Heart right ventricle (tissue), 16 donors: ENCODE data around the gene ZNF488. TPM values are rescaled to one million over a fixed set of nuclear protein-coding genes. Genes with fewer than 3 reads are reported as not detected.

Experiments used
- ATAC-seq, 8 donors: fragments of 200-7000 bp; cut with Tn5 transposase; one replicate each; pipeline ENCODE4 v1.9.1; 2020; ENCODE audit warnings: mild to moderate bottlenecking in 8 of 8, moderate library complexity in 8 of 8, moderate number of reproducible peaks in 1 of 8
- DNase-seq, 2 donors: peaks; one replicate each; pipeline ENCODE4 v3.0.0-alpha.2; 2020
- H3K27ac ChIP-seq, 10 donors: fragments of 200-600 bp; sonication (generic) in 2 of 10; one replicate each; pipeline versions ENCODE4 v1.5.0 to v1.8.0; 2020 to 2022; ENCODE audit warnings: mild to moderate bottlenecking in 3 of 10
- H3K27me3 ChIP-seq, 7 donors: fragments of 200-600 bp; one replicate each; pipeline ENCODE4 v1.8.0; 2021 to 2022; ENCODE audit warnings: mild to moderate bottlenecking in 2 of 7
- H3K36me3 ChIP-seq, 9 donors: fragments of 200-600 bp; sonication (generic) in 1 of 9; one replicate each; pipeline versions ENCODE4 v1.5.0 to v1.8.0; 2020 to 2022; ENCODE audit warnings: mild to moderate bottlenecking in 2 of 9
- H3K4me1 ChIP-seq, 9 donors: fragments of 200-600 bp; sonication (generic) in 1 of 9; one replicate each; pipeline versions ENCODE4 v1.5.0 to v1.8.0; 2020 to 2022; ENCODE audit warnings: mild to moderate bottlenecking in 4 of 9
- H3K4me3 ChIP-seq, 10 donors: fragments of 200-600 bp; sonication (generic) in 2 of 10; one replicate each; pipeline versions ENCODE4 v1.5.0 to v1.8.0; 2020 to 2022; ENCODE audit warnings: mild to moderate bottlenecking in 7 of 10, moderate library complexity in 2 of 10
- H3K9me3 ChIP-seq, 11 donors: fragments of 200-600 bp in 10 of 11; sonication (generic) in 2 of 11; one replicate each; pipeline versions ENCODE4 v1.5.0 to v1.8.0; 2013 to 2022; ENCODE audit warnings: mild to moderate bottlenecking in 2 of 11, control low read depth in 1 of 11, moderate library complexity in 1 of 11
- CTCF ChIP-seq, 9 donors: fragments of 200-600 bp; sonication (generic) in 2 of 9; IDR thresholded peaks; one replicate each; pipeline versions ENCODE4 v1.5.0 to v1.8.0; 2021 to 2022; ENCODE audit warnings: antibody characterized with exemption in 9 of 9, mild to moderate bottlenecking in 5 of 9, moderate library complexity in 1 of 9
- WGBS, 2 donors: extraction: QIAGEN DNeasy Blood & Tissue Kit; methylation state at CpG; one replicate each; pipeline ENCODE4 v1.1.7; 2013; ENCODE audit warnings: inconsistent platforms in 1 of 2; 5-methylcytosine and 5-hydroxymethylcytosine counted together
- intact Hi-C, 10 donors: fragments of 100-400 bp; cut with DNase I; formaldehyde crosslinking; loops; one replicate each; pipeline versions ENCODE4 v1.11.1 to v1.14.2; 2022
- polyA plus RNA-seq, 2 donors: library from polyadenylated mRNA; stranded (reverse); fragments of 200-250 nt; gene quantifications; one replicate each; pipeline ENCODE4 v1.2.3, GENCODE V29; 2013
- total RNA-seq, 10 donors: library from RNA; stranded (reverse); fragmentation: NEBNext Ultra II Directional in 3 of 10; extraction: Animal tissue kit (Norgen Biotek cat#: 25700) in 3 of 10; gene quantifications; one replicate each; pipeline versions ENCODE4 v1.2.1 to v1.2.4, GENCODE V29; 2021 to 2023
- donor health status: Arrhythmogenic right ventricular cardiomyopathy.
- donor health status: ischemic (EF 13 %, LVEDD 7.1; RV severe dilation, severe dysfunction).
- donor health status: healthy with polysubstance abuse.
- donor health status: DM: no; HTN: yes; CAD: no.
- donor health status: DM: no; HTN: no; CAD: no.
- donor health status: ischemic (EF 25% LVEDD 6.9; RV normal size, moderate dysfunction).
- donor health status: ischemic (EF 25% LVEDD 5.7; RV mildly dilated, moderate dysfunction).
- donor health status: healthy.
- donor health status: DM: yes; HTN: yes; CAD: no.
- donor health status: Ischemic cardiomyopathy.
- donor health status: ischemic (EF 35%, LVEDD 5.7; RV mildly dilated, moderate dysfunction).
- donor health status: nonischemic (EF 11% LVEDD 7.7; RV severe dilation, severe dysfunction).
- donor health status: DM: yes; HTN: yes; CAD: no.
- donor health status: PGD.
- donor health status: ischemic (EF 29% LVEDD 5.4; RV normal size, mild dysfunction).
- donor health status: nonischemic (EF 23%, LVEDD 6.1; RV moderate dilation, normal function).

Gene ZNF488
- total and polyA plus RNA-seq, 12 donors = 0.05 to 0.14 (median 0.09) TPM; not detected in 7

- Histone ChIP-seq H3K9me3 (no peaks in the 10 kb centered on the region), H3K4me1 (peaks cover 0 to 10% (median 3%) of the 10 kb centered on the region in 9 donors), H3K27ac (no peak overlapping the region), H3K27me3 (no peaks in the 10 kb centered on the region), H3K36me3 (no peaks in the 10 kb centered on the region), H3K4me3 (no peak overlapping the region)
- TF ChIP-seq CTCF (IDR thresholded peaks at IDR 0.05) = no peak
- DNase-seq (no peak), ATAC-seq (no peak)
- intact Hi-C loops = no loop called here
- WGBS, 2 donors = 81 to 84% methylated on average over 5 of the region's 5 CpGs
Observed at GRCh38 chr10:47356708-47357107, 27.4 kb downstream of the ZNF488 start.

GRCh38 chr10:47354900-47355299 is 29.2 kb downstream of the ZNF488 start:
- no peaks in the 10 kb centered on the region for H3K9me3 ChIP-seq
- no peak for TF ChIP-seq CTCF (IDR thresholded peaks at IDR 0.05)
- no peak overlapping the region for H3K27ac ChIP-seq
- no peaks in the 10 kb centered on the region for H3K27me3 ChIP-seq
- WGBS, 2 donors = 73 to 84% methylated on average over 1 of the region's 1 CpG
- H3K4me1 ChIP-seq = no peaks in the 10 kb centered on the region
- ATAC-seq (no peak), DNase-seq (no peak)
- intact Hi-C loops = no loop called here
- H3K4me3 ChIP-seq = no peak overlapping the region
- H3K36me3 ChIP-seq = no peaks in the 10 kb centered on the region

- no peaks in the 10 kb centered on the region for H3K9me3 ChIP-seq
- intact Hi-C loops = no loop called here
- ATAC-seq (peak in 1 of 8 donors; percentile 25), DNase-seq (no peak)
- WGBS, 2 donors = 73 to 76% methylated on average over 4 of the region's 4 CpGs
- no peaks in the 10 kb centered on the region for H3K27me3 ChIP-seq
- H3K4me3 ChIP-seq = no peak overlapping the region
- no peaks in the 10 kb centered on the region for H3K4me1 ChIP-seq
- peak in 1 of 9 donors; percentile 5 for TF ChIP-seq CTCF (IDR thresholded peaks at IDR 0.05)
- H3K27ac ChIP-seq = no peak overlapping the region
- no peaks in the 10 kb centered on the region for H3K36me3 ChIP-seq
Observed at GRCh38 chr10:47354165-47354564, 29.9 kb downstream of the ZNF488 start.

GRCh38 chr10:47353351-47353750 is 30.7 kb downstream of the ZNF488 start:
- Histone ChIP-seq H3K4me1 (no peaks in the 10 kb centered on the region), H3K36me3 (no peaks in the 10 kb centered on the region), H3K27ac (no peak overlapping the region), H3K9me3 (no peaks in the 10 kb centered on the region), H3K4me3 (no peak overlapping the region), H3K27me3 (no peaks in the 10 kb centered on the region)
- no peak for ATAC-seq
- TF ChIP-seq CTCF (IDR thresholded peaks at IDR 0.05) = no peak
- 91 to 94% methylated on average over 6 of the region's 6 CpGs for WGBS, 2 donors
- intact Hi-C loops = no loop called here
- DNase-seq = no peak
